HL-60 (cell line): Measurements from ENCODE around the gene SSPN.

Experiments
- TF ChIP-seq, protein P1 (sequence below): IDR thresholded peaks from one replicate; pipeline ENCODE4 v1.5.1; 2011; ENCODE audit warnings: low read length, control low read depth, inconsistent platforms; ENCODE audit not compliant: insufficient read depth
- TF ChIP-seq, protein P2 (sequence below): IDR thresholded peaks from 2 replicates; pipeline ENCODE4 v1.6.1; 2012; ENCODE audit warnings: low read depth; ENCODE audit not compliant: insufficient replicate concordance

DNA sequence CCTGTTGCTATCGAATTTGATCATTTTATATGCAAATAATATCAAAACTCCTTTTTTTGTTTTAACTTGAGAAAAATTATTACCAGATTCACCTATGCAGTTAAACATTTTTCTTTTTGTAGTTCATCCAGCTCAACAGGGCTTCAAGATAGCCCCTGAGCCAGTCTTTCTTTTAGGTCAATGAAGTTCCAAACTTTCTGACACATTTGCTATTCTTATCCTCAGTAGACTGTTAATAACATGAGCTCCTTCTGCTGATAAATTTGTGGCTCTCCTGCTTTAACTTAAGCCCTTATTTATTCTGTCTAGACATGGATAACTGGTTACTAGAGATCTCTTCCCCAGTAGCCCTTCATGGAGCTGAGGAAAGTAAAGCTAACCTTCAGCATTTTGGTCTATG lies 33.2 kb upstream of the SSPN start:
- TF ChIP-seq, protein P1, sequence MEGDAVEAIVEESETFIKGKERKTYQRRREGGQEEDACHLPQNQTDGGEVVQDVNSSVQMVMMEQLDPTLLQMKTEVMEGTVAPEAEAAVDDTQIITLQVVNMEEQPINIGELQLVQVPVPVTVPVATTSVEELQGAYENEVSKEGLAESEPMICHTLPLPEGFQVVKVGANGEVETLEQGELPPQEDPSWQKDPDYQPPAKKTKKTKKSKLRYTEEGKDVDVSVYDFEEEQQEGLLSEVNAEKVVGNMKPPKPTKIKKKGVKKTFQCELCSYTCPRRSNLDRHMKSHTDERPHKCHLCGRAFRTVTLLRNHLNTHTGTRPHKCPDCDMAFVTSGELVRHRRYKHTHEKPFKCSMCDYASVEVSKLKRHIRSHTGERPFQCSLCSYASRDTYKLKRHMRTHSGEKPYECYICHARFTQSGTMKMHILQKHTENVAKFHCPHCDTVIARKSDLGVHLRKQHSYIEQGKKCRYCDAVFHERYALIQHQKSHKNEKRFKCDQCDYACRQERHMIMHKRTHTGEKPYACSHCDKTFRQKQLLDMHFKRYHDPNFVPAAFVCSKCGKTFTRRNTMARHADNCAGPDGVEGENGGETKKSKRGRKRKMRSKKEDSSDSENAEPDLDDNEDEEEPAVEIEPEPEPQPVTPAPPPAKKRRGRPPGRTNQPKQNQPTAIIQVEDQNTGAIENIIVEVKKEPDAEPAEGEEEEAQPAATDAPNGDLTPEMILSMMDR = no peak
- TF ChIP-seq, protein P2, sequence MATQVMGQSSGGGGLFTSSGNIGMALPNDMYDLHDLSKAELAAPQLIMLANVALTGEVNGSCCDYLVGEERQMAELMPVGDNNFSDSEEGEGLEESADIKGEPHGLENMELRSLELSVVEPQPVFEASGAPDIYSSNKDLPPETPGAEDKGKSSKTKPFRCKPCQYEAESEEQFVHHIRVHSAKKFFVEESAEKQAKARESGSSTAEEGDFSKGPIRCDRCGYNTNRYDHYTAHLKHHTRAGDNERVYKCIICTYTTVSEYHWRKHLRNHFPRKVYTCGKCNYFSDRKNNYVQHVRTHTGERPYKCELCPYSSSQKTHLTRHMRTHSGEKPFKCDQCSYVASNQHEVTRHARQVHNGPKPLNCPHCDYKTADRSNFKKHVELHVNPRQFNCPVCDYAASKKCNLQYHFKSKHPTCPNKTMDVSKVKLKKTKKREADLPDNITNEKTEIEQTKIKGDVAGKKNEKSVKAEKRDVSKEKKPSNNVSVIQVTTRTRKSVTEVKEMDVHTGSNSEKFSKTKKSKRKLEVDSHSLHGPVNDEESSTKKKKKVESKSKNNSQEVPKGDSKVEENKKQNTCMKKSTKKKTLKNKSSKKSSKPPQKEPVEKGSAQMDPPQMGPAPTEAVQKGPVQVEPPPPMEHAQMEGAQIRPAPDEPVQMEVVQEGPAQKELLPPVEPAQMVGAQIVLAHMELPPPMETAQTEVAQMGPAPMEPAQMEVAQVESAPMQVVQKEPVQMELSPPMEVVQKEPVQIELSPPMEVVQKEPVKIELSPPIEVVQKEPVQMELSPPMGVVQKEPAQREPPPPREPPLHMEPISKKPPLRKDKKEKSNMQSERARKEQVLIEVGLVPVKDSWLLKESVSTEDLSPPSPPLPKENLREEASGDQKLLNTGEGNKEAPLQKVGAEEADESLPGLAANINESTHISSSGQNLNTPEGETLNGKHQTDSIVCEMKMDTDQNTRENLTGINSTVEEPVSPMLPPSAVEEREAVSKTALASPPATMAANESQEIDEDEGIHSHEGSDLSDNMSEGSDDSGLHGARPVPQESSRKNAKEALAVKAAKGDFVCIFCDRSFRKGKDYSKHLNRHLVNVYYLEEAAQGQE = no peak
